Neural progenitor cell (in vitro differentiated cells): ENCODE results near the gene VAMP2.

Experiments used
- CTCF ChIP-seq: fragments of 200-600 bp; sonication (generic); IDR thresholded peaks from 2 replicates; pipeline ENCODE4 v1.5.1; 2017; ENCODE audit warnings: antibody characterized with exemption, mild to moderate bottlenecking
- EZH2 ChIP-seq: fragments of 200-600 bp; sonication (generic); IDR thresholded peaks from 2 replicates; pipeline ENCODE4 v1.6.1; 2017; ENCODE audit warnings: antibody characterized with exemption, mild to moderate bottlenecking, moderate library complexity

DNA sequence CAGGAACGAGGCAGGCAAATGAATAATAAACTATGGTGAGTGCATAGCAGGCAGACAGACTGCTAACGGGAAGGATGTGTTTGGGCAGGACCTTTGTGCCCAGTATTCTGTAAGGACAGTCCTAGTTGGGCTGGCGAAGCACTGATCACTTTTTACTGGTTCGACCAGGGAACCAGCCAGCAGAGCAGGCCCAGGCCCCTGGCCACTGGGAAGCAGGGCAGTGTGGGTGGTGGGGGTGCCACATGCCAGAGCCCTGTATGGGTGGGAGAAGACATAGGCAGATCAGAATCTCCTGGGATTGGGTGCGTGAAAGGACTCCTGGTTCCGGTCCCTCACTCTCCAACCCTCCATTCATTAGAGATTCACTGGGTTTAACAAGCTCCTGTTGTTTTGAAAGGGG, 4.0 kb upstream of the VAMP2 start:
- TF ChIP-seq CTCF, result no peak
- no peak for TF ChIP-seq EZH2
